Pulmonary artery endothelial cell (primary cell): ENCODE results near the gene GRIK2. TPM values are rescaled to one million over a fixed set of nuclear protein-coding genes. Genes with fewer than 3 reads are reported as not detected.

ENCODE experiments used
- DNase-seq: peaks from one replicate; pipeline ENCODE4 v3.0.0-alpha.2; 2011; ENCODE audit warnings: low read depth, low spot score
- total RNA-seq: library from RNA; depleted of rRNA; stranded (reverse); fragments of >200 nt; gene quantifications from 2 replicates; pipeline ENCODE4 v1.2.3, GENCODE V29; 2014

GRIK2 gene
- total RNA-seq, 1 donor from 2014 or later = not detected

- DNase-seq = no peak
Observed at GRCh38 chr6:101711518-101711917, 318.0 kb downstream of the GRIK2 start.

GRCh38 chr6:101716387-101716786 is 322.9 kb downstream of the GRIK2 start:
- DNase-seq = no peak

GRCh38 chr6:101716810-101717209 is 323.3 kb downstream of the GRIK2 start:
- no peak for DNase-seq

GRCh38 chr6:101719521-101719920 is 326.0 kb downstream of the GRIK2 start:
- no peak for DNase-seq

- DNase-seq = no peak
Observed at GRCh38 chr6:101722471-101722870, 329.0 kb downstream of the GRIK2 start.

- no peak for DNase-seq
Observed at GRCh38 chr6:101722991-101723579, 329.6 kb downstream of the GRIK2 start.

- DNase-seq = no peak
Observed at GRCh38 chr6:101728388-101728787, 334.9 kb downstream of the GRIK2 start.

GRCh38 chr6:101728956-101729355 is 335.4 kb downstream of the GRIK2 start:
- DNase-seq = no peak

GRCh38 chr6:101730954-101731353 is 337.4 kb downstream of the GRIK2 start:
- no peak for DNase-seq

- DNase-seq = no peak
Observed at GRCh38 chr6:101733899-101734298, 340.4 kb downstream of the GRIK2 start.

GRCh38 chr6:101738481-101738880 is 345.0 kb downstream of the GRIK2 start:
- no peak for DNase-seq

- DNase-seq = no peak
Observed at GRCh38 chr6:101740631-101741030, 347.1 kb downstream of the GRIK2 start.

GRCh38 chr6:101741474-101742171 is 348.1 kb downstream of the GRIK2 start:
- no peak for DNase-seq

- DNase-seq = no peak
Observed at GRCh38 chr6:101747160-101747559, 353.7 kb downstream of the GRIK2 start.

- DNase-seq = no peak
Observed at GRCh38 chr6:101747716-101748115, 354.2 kb downstream of the GRIK2 start.

GRCh38 chr6:101755931-101756330 is 362.4 kb downstream of the GRIK2 start:
- no peak for DNase-seq

GRCh38 chr6:101758368-101758767 is 364.9 kb downstream of the GRIK2 start:
- DNase-seq = no peak

GRCh38 chr6:101760843-101761621 is 367.5 kb downstream of the GRIK2 start:
- DNase-seq = no peak

- DNase-seq = no peak
Observed at GRCh38 chr6:101762851-101763250, 369.3 kb downstream of the GRIK2 start.

GRCh38 chr6:101765281-101765680 is 371.8 kb downstream of the GRIK2 start:
- no peak for DNase-seq

- DNase-seq = no peak
Observed at GRCh38 chr6:101770116-101770515, 376.6 kb downstream of the GRIK2 start.

- no peak for DNase-seq
Observed at GRCh38 chr6:101776919-101777350, 383.4 kb downstream of the GRIK2 start.
